DMS53 treated with DMSO at 0.1 percent for 48 hours (cell line): Measurements from ENCODE around the gene GARNL3.

Experiments used
- DNase-seq: peaks from one replicate; lab custom pipeline; 2025; ENCODE audit not compliant: unreplicated experiment; lab: John Stamatoyannopoulos, UW

Gene GARNL3

GRCh38 chr9:127264462-127265219 is at the start of gene GARNL3:
Gene GARNL3, plus strand, starts transcription at chr9:127264774. Its CDS starts 104 bp downstream, at chr9:127264878.
- no peak for DNase-seq

- no peak for DNase-seq
Observed at GRCh38 chr9:127215268-127216209, 49.0 kb upstream of the GARNL3 start.

GRCh38 chr9:127216210-127216887 is 48.2 kb upstream of the GARNL3 start:
- no peak for DNase-seq

GRCh38 chr9:127216888-127217217 is 47.7 kb upstream of the GARNL3 start:
- DNase-seq, result no peak

- DNase-seq, result no peak
Observed at GRCh38 chr9:127218818-127219217, 45.8 kb upstream of the GARNL3 start.

GRCh38 chr9:127219520-127219919 is 45.1 kb upstream of the GARNL3 start:
- DNase-seq, result no peak

GRCh38 chr9:127221695-127222094 is 42.9 kb upstream of the GARNL3 start:
- DNase-seq, result no peak

- no peak for DNase-seq
Observed at GRCh38 chr9:127222388-127223095, 42.0 kb upstream of the GARNL3 start.

- no peak for DNase-seq
Observed at GRCh38 chr9:127223266-127223665, 41.3 kb upstream of the GARNL3 start.

GRCh38 chr9:127223810-127224177 is 40.8 kb upstream of the GARNL3 start:
- no peak for DNase-seq

GRCh38 chr9:127224178-127224882 is 40.2 kb upstream of the GARNL3 start:
- DNase-seq, result peak; percentile 75

GRCh38 chr9:127224883-127225739 is 39.5 kb upstream of the GARNL3 start:
- peak; percentile 80 for DNase-seq

- DNase-seq, result peak; percentile 5
Observed at GRCh38 chr9:127225801-127226625, 38.6 kb upstream of the GARNL3 start.

- DNase-seq, result no peak
Observed at GRCh38 chr9:127229691-127230417, 34.7 kb upstream of the GARNL3 start.

GRCh38 chr9:127231666-127232065 is 32.9 kb upstream of the GARNL3 start:
- DNase-seq, result no peak

GRCh38 chr9:127232833-127233549 is 31.6 kb upstream of the GARNL3 start:
- no peak for DNase-seq

- DNase-seq, result no peak
Observed at GRCh38 chr9:127233550-127233949, 31.0 kb upstream of the GARNL3 start.
